OCI-LY3 (cell line): ENCODE results near the gene NXPE3.

ENCODE experiments used
- EZH2phosphoT487 ChIP-seq: fragments of 200-600 bp; shearing (Covaris generic); IDR thresholded peaks from 2 replicates; pipeline ENCODE4 v1.6.1; 2018; ENCODE audit warnings: antibody characterized with exemption, mixed run types, low read depth
- TF ChIP-seq, protein P1 (sequence below): fragments of 200-600, 300-600 bp; sonication (generic); IDR thresholded peaks from 2 replicates; pipeline ENCODE4 v1.5.1; 2014; ENCODE audit warnings: antibody characterized with exemption, low read length, low read depth

- TF ChIP-seq, protein P1, sequence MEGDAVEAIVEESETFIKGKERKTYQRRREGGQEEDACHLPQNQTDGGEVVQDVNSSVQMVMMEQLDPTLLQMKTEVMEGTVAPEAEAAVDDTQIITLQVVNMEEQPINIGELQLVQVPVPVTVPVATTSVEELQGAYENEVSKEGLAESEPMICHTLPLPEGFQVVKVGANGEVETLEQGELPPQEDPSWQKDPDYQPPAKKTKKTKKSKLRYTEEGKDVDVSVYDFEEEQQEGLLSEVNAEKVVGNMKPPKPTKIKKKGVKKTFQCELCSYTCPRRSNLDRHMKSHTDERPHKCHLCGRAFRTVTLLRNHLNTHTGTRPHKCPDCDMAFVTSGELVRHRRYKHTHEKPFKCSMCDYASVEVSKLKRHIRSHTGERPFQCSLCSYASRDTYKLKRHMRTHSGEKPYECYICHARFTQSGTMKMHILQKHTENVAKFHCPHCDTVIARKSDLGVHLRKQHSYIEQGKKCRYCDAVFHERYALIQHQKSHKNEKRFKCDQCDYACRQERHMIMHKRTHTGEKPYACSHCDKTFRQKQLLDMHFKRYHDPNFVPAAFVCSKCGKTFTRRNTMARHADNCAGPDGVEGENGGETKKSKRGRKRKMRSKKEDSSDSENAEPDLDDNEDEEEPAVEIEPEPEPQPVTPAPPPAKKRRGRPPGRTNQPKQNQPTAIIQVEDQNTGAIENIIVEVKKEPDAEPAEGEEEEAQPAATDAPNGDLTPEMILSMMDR: no peak
- TF ChIP-seq EZH2phosphoT487: no peak
Measured at GRCh38 chr3:101859882-101860448, 81.0 kb downstream of the NXPE3 start.
